Activated CD8-positive, alpha-beta memory T cell treated with anti-CD3 and anti-CD28 coated beads for 24 hours (primary cell): ENCODE measurements around the gene HASPIN.

Source experiments
- DNase-seq: peaks from one replicate; pipeline ENCODE4 v3.0.0-alpha.2; 2020

The HASPIN gene

GRCh38 chr17:3739422-3740124, 15.9 kb downstream of the HASPIN start:
- no peak for DNase-seq

- DNase-seq, result peak; percentile 77
These were observed 16.9 kb downstream of the HASPIN start for GRCh38 chr17:3740611-3741073.

GRCh38 chr17:3744014-3744413, 20.3 kb downstream of the HASPIN start:
- DNase-seq, result no peak

GRCh38 chr17:3745071-3745470, 21.4 kb downstream of the HASPIN start:
- no peak for DNase-seq

GRCh38 chr17:3747805-3748204, 24.1 kb downstream of the HASPIN start:
- no peak for DNase-seq

GRCh38 chr17:3748576-3748975, 24.9 kb downstream of the HASPIN start:
- DNase-seq, result no peak

GRCh38 chr17:3750296-3750695, 26.6 kb downstream of the HASPIN start:
- DNase-seq, result no peak

- DNase-seq, result peak; percentile 78
These were observed 27.2 kb downstream of the HASPIN start for GRCh38 chr17:3750926-3751325.

- no peak for DNase-seq
These were observed 28.1 kb downstream of the HASPIN start for GRCh38 chr17:3751836-3752235.

- no peak for DNase-seq
These were observed 29.9 kb downstream of the HASPIN start for GRCh38 chr17:3753624-3754023.

GRCh38 chr17:3754066-3754457, 30.4 kb downstream of the HASPIN start:
- DNase-seq, result no peak

GRCh38 chr17:3754458-3755334, 31.0 kb downstream of the HASPIN start:
- peak; percentile 84 for DNase-seq

- no peak for DNase-seq
These were observed 31.8 kb downstream of the HASPIN start for GRCh38 chr17:3755335-3756030.

GRCh38 chr17:3759597-3760216, 36.0 kb downstream of the HASPIN start:
- no peak for DNase-seq

- DNase-seq, result no peak
These were observed 37.6 kb downstream of the HASPIN start for GRCh38 chr17:3761036-3761917.

GRCh38 chr17:3761918-3762380, 38.2 kb downstream of the HASPIN start:
- DNase-seq, result no peak

- DNase-seq, result no peak
These were observed 39.4 kb downstream of the HASPIN start for GRCh38 chr17:3762922-3763776.

- no peak for DNase-seq
These were observed 40.1 kb downstream of the HASPIN start for GRCh38 chr17:3763777-3764170.

- no peak for DNase-seq
These were observed 42.3 kb downstream of the HASPIN start for GRCh38 chr17:3765981-3766380.

GRCh38 chr17:3766779-3767178, 43.1 kb downstream of the HASPIN start:
- no peak for DNase-seq

- no peak for DNase-seq
These were observed 44.6 kb downstream of the HASPIN start for GRCh38 chr17:3768341-3768740.
